GM23248 (cell line): ENCODE measurements around the gene FKBP15.

Source experiments
- EZH2 ChIP-seq: fragments of 200-600 bp; sonication (generic); IDR thresholded peaks from 2 replicates; pipeline ENCODE4 v1.6.1; 2018; ENCODE audit warnings: antibody characterized with exemption, mild to moderate bottlenecking; ENCODE audit not compliant: insufficient read depth, poor library complexity, severe bottlenecking
- EZH2phosphoT487 ChIP-seq: fragments of 200-600 bp; sonication (generic); IDR thresholded peaks from 2 replicates; pipeline ENCODE4 v1.6.1; 2018; ENCODE audit warnings: antibody characterized with exemption, moderate library complexity, mild to moderate bottlenecking, low read depth; ENCODE audit not compliant: insufficient read depth

GRCh38 chr9:113153599-113153998 is 67.5 kb downstream of the FKBP15 start:
- TF ChIP-seq EZH2phosphoT487 (no peak), EZH2 (no peak)
